PC-3 (cell line): ENCODE results near the gene SDSL. TPM values are rescaled to one million over a fixed set of nuclear protein-coding genes. Genes with fewer than 3 reads are reported as not detected.

Source experiments
- ATAC-seq: fragments of 200-7000 bp; cut with Tn5 transposase; 2 replicates; pipeline ENCODE4 v1.9.1; 2020; ENCODE audit warnings: mild to moderate bottlenecking, moderate library complexity
- BruUV-seq: library from RNA; stranded (reverse); fragments of 400-500 nt; replicated peaks from 2 replicates; lab custom pipeline; 2021; lab: Mats Ljungman, UMichigan
- CTCF ChIA-PET: fragments of 300-600 bp; sonication (Branson Sonifier 250); formaldehyde crosslinking; loops from one replicate; lab custom pipeline; 2022; ENCODE audit warnings: antibody characterized with exemption; lab: Charles Lee
- POLR2A ChIA-PET: fragments of 300-600 bp; sonication (Branson Sonifier 250); formaldehyde crosslinking; loops from one replicate; lab custom pipeline; 2022; ENCODE audit warnings: antibody characterized with exemption; ENCODE audit not compliant: unreplicated experiment; lab: Charles Lee
- DNase-seq: peaks from one replicate; pipeline ENCODE4 v3.0.0-alpha.2; 2015
- H2AFZ ChIP-seq: fragments of 300-600 bp; sonication (generic); 2 replicates; pipeline ENCODE4 v1.6.0; 2016; ENCODE audit warnings: antibody characterized with exemption, low read length
- H3F3A ChIP-seq: fragments of 300-600 bp; sonication (generic); one replicate; pipeline ENCODE4 v1.6.0; 2017; ENCODE audit warnings: antibody characterized with exemption, low read length, control low read depth, mild to moderate bottlenecking; ENCODE audit not compliant: unreplicated experiment
- H3K27ac ChIP-seq: fragments of 300-600 bp; sonication (generic); 2 replicates; pipeline ENCODE4 v1.5.1; 2016; ENCODE audit warnings: mild to moderate bottlenecking, low read length
- H3K27me3 ChIP-seq: fragments of 300-600 bp; sonication (generic); 2 replicates; pipeline ENCODE4 v1.6.1; 2016; ENCODE audit warnings: low read length, mixed read lengths
- H3K36me3 ChIP-seq: fragments of 300-600 bp; sonication (generic); 2 replicates; pipeline ENCODE4 v1.6.1; 2016; ENCODE audit warnings: low read depth, mixed run types, low read length, mixed read lengths
- H3K4me1 ChIP-seq: fragments of 300-600 bp; sonication (generic); 2 replicates; pipeline ENCODE4 v1.5.1; 2016; ENCODE audit warnings: low read length; ENCODE audit not compliant: insufficient read depth
- H3K4me2 ChIP-seq: fragments of 300-600 bp; sonication (generic); 2 replicates; pipeline ENCODE4 v1.6.0; 2016; ENCODE audit warnings: low read length
- H3K4me3 ChIP-seq: fragments of 300-600 bp; sonication (generic); 2 replicates; pipeline ENCODE4 v1.5.1; 2016; ENCODE audit warnings: mild to moderate bottlenecking, low read length, mixed read lengths
- H3K79me2 ChIP-seq: fragments of 300-600 bp; sonication (generic); 2 replicates; pipeline ENCODE4 v1.6.1; 2017; ENCODE audit warnings: low read length, mixed read lengths
- H3K9ac ChIP-seq: fragments of 300-600 bp; sonication (generic); 2 replicates; pipeline ENCODE4 v1.6.0; 2016; ENCODE audit warnings: mild to moderate bottlenecking, low read length
- H3K9me2 ChIP-seq: fragments of 300-600 bp; sonication (generic); replicated peaks from 2 replicates; pipeline ENCODE4 v1.6.1; 2016; ENCODE audit warnings: mixed run types, low read length, mixed read lengths
- H3K9me3 ChIP-seq: fragments of 300-600 bp; sonication (generic); 2 replicates; pipeline ENCODE4 v1.6.1; 2016; ENCODE audit warnings: low read length, mixed read lengths
- H4K20me1 ChIP-seq: fragments of 300-600 bp; sonication (generic); 2 replicates; pipeline ENCODE4 v1.6.1; 2016; ENCODE audit warnings: low read length, mixed read lengths
- CTCF ChIP-seq: fragments of 300-600 bp; sonication (generic); conservative IDR thresholded peaks from 2 replicates; pipeline ENCODE4 v1.5.1; 2017; ENCODE audit warnings: antibody characterized with exemption, low read depth, mild to moderate bottlenecking, low read length
- EZH2 ChIP-seq: fragments of 300-600 bp; sonication (generic); IDR thresholded peaks from one replicate; pipeline ENCODE4 v1.6.1; 2017; ENCODE audit warnings: antibody characterized with exemption, mild to moderate bottlenecking, low read length; ENCODE audit not compliant: unreplicated experiment
- EZH2phosphoT487 ChIP-seq: fragments of 300-600 bp; sonication (generic); IDR thresholded peaks from 2 replicates; pipeline ENCODE4 v1.6.1; 2018; ENCODE audit warnings: mild to moderate bottlenecking, antibody characterized with exemption, low read length, borderline replicate concordance
- intact Hi-C: fragments of 100-400 bp; cut with micrococcal nuclease; formaldehyde crosslinking; loops from 2 replicates; pipeline ENCODE4 v1.9.0; 2023
- total RNA-seq: library from RNA; depleted of rRNA; stranded (reverse); fragments of >200 nt; gene quantifications from 2 replicates; pipeline ENCODE4 v1.2.3, GENCODE V29; 2014

SDSL gene
- total RNA-seq, 1 experiment from 2014 or later = 14.0 TPM

GRCh38 chr12:113398346-113399290, 23.6 kb upstream of the SDSL start:
- H3K9me3 ChIP-seq = no peaks in the 10 kb centered on the region
- ATAC-seq = no peak
- no peaks in the 10 kb centered on the region for H3K9me2 ChIP-seq
- no peaks in the 10 kb centered on the region for H3K36me3 ChIP-seq
- intact Hi-C loops = no loop called here
- DNase-seq = no peak
- no peak overlapping the region for H3K27ac ChIP-seq
- no peaks in the 10 kb centered on the region for H3K79me2 ChIP-seq
- H3K9ac ChIP-seq = no peak overlapping the region
- no peaks in the 10 kb centered on the region for H3F3A ChIP-seq
- ChIA-PET POLR2A (interaction anchor here (0.6 kb wide), 1 partner anchor 9 kb away, joined by 7 read pairs; no protein-coding TSS in a partner anchor), CTCF (no interaction called here)
- no TSS peak for BruUV-seq
- no peak overlapping the region for H3K4me3 ChIP-seq
- H2AFZ ChIP-seq = no peak overlapping the region
- H3K4me2 ChIP-seq = no peak overlapping the region
- TF ChIP-seq EZH2phosphoT487 (no peak), CTCF (no peak), EZH2 (no peak)
- H4K20me1 ChIP-seq = no peaks in the 10 kb centered on the region
- H3K4me1 ChIP-seq = no peaks in the 10 kb centered on the region
- H3K27me3 ChIP-seq = no peaks in the 10 kb centered on the region

- H3K4me3 ChIP-seq = no peak overlapping the region
- H3K9me3 ChIP-seq = no peaks in the 10 kb centered on the region
- TF ChIP-seq EZH2phosphoT487 = no peak
- no peak for TF ChIP-seq EZH2
- no peak for TF ChIP-seq CTCF
- no peaks in the 10 kb centered on the region for H3K4me1 ChIP-seq
- POLR2A ChIA-PET = no interaction called here
- H3K27me3 ChIP-seq = no peaks in the 10 kb centered on the region
- no peaks in the 10 kb centered on the region for H4K20me1 ChIP-seq
- DNase-seq (no peak), ATAC-seq (no peak)
- intact Hi-C loops = no loop called here
- no TSS peak for BruUV-seq
- H3K27ac ChIP-seq = no peak overlapping the region
- CTCF ChIA-PET = no interaction called here
- no peak overlapping the region for H3K9ac ChIP-seq
- no peaks in the 10 kb centered on the region for H3K36me3 ChIP-seq
- H3K4me2 ChIP-seq = no peak overlapping the region
- no peaks in the 10 kb centered on the region for H3K9me2 ChIP-seq
- no peak overlapping the region for H2AFZ ChIP-seq
- no peaks in the 10 kb centered on the region for H3F3A ChIP-seq
- H3K79me2 ChIP-seq = no peaks in the 10 kb centered on the region
These were observed 22.7 kb upstream of the SDSL start for GRCh38 chr12:113399490-113399889.

GRCh38 chr12:113400362-113400761, 21.8 kb upstream of the SDSL start:
- no peak overlapping the region for H3K9ac ChIP-seq
- DNase-seq (no peak), ATAC-seq (no peak)
- H2AFZ ChIP-seq = no peak overlapping the region
- no peak overlapping the region for H3K27ac ChIP-seq
- H4K20me1 ChIP-seq = no peaks in the 10 kb centered on the region
- H3K9me2 ChIP-seq = no peaks in the 10 kb centered on the region
- H3K36me3 ChIP-seq = no peaks in the 10 kb centered on the region
- intact Hi-C loops = no loop called here
- no peak overlapping the region for H3K4me2 ChIP-seq
- no peaks in the 10 kb centered on the region for H3K9me3 ChIP-seq
- no peaks in the 10 kb centered on the region for H3K4me1 ChIP-seq
- H3K27me3 ChIP-seq = no peaks in the 10 kb centered on the region
- no peaks in the 10 kb centered on the region for H3F3A ChIP-seq
- no peaks in the 10 kb centered on the region for H3K79me2 ChIP-seq
- TF ChIP-seq EZH2 (no peak), CTCF (no peak), EZH2phosphoT487 (no peak)
- no peak overlapping the region for H3K4me3 ChIP-seq
- CTCF ChIA-PET = no interaction called here
- POLR2A ChIA-PET = no interaction called here
- no TSS peak for BruUV-seq
